Epithelial cell of proximal tubule (primary cell): ENCODE results near the gene TNFAIP2. TPM values are rescaled to one million over a fixed set of nuclear protein-coding genes. Genes with fewer than 3 reads are reported as not detected.

Experiments used
- DNase-seq: peaks from one replicate; pipeline ENCODE4 v3.0.0-alpha.2; 2011; ENCODE audit warnings: low read depth
- H3K4me3 ChIP-seq: 2 replicates; pipeline ENCODE4 v1.5.1; 2011; ENCODE audit warnings: low read depth, mild to moderate bottlenecking, low read length
- total RNA-seq: library from RNA; depleted of rRNA; stranded (reverse); fragments of >200 nt; gene quantifications from 2 replicates; pipeline ENCODE4 v1.2.3, GENCODE V29; 2015
- TF ChIP-seq, protein P1 (sequence below): conservative IDR thresholded peaks from 2 replicates; pipeline ENCODE4 v1.5.1; 2012; ENCODE audit warnings: low read depth, mild to moderate bottlenecking, low read length

Gene TNFAIP2
- total RNA-seq = 58.5 and 155 TPM in 2 replicates

DNA sequence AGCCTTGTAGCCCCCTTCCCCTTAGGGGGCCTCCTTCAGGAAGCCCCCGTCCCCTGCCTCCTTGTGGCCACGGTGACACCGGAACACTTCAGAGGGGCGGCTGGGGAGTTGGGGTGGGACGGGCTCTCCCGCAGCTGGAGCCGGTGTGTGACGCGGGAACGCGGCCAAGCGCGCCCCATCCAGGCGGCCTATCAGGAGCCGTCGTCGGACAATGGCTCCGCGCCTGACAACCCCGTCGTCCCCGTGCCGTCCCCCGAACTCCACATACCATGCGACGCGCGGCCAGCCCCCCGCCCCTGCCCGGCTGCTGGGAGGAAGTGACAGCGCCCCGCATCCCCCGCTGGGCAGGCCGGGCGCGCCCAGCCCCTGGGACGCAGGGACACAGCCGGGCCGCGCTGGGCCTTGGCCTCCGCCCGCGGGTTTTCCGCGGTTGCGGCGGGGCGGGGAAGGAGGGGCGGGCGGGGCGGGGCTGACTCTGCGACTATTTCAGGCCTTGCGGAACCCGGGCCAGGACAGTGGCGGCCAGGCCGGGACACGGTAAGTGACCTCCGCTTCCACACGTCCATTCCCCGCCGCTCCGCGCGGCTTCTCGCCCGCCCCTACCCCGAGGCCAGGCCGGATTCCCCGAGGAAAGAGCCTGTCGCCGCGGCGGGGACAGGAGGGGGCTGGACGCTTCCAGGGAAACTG is at the start of gene TNFAIP2:
Gene TNFAIP2 (plus strand): TSS at position 515 of the 687 bp plus-strand sequence. CDS start 2,997 bp downstream, outside the sequence.
- TF ChIP-seq, protein P1, sequence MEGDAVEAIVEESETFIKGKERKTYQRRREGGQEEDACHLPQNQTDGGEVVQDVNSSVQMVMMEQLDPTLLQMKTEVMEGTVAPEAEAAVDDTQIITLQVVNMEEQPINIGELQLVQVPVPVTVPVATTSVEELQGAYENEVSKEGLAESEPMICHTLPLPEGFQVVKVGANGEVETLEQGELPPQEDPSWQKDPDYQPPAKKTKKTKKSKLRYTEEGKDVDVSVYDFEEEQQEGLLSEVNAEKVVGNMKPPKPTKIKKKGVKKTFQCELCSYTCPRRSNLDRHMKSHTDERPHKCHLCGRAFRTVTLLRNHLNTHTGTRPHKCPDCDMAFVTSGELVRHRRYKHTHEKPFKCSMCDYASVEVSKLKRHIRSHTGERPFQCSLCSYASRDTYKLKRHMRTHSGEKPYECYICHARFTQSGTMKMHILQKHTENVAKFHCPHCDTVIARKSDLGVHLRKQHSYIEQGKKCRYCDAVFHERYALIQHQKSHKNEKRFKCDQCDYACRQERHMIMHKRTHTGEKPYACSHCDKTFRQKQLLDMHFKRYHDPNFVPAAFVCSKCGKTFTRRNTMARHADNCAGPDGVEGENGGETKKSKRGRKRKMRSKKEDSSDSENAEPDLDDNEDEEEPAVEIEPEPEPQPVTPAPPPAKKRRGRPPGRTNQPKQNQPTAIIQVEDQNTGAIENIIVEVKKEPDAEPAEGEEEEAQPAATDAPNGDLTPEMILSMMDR = no peak
- H3K4me3 ChIP-seq = peak within 1 kb of the TSS; percentile 82
- no peak for DNase-seq

DNA sequence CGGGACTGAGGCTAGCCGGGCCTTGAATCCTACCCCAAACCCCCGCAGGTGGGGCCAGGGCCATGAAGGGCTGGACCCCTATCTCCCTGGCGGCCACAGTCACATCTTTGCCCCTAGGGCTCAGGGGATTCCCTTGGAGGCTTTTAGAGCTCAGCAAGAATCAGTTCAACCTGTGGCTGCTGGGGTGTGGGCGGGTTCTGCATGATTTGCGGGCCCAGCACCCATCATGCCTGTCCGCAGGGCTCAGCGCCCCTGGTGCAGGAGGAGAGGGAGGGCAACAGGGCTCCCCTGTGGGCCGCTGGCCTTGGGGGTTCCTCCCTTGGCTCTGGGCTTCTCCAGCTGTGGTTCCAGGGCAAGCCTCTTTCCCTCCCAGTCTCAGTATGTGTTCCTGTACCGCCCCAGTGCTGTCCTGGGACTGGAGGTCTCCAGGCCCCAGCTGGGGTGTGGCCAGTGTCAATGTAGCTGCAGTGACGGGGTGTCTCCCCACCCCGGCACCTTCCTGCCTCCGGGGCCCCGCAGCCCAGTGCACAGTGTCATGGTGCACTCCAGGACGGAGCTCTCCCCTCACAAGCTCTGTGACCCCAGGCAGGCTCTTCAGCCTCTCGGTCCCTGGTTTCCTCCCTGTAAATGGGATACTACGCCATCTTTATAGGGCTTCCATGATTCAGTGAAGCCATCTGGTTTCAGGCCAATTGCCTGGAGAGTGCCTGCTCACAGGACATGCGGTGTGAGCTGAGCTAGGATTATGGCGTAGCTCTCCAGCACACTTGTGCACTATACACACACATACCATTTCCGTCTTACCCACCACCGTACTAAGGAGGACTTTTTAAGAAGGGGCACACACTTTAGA is 49.2 kb upstream of the TNFAIP2 start:
- DNase-seq = no peak
- TF ChIP-seq, protein P1 = no peak
- H3K4me3 ChIP-seq = peak overlapping the region; percentile 16

- no peak for DNase-seq
- TF ChIP-seq, protein P1 = no peak
- peak overlapping the region; percentile 56 for H3K4me3 ChIP-seq
These were observed 48.4 kb upstream of the TNFAIP2 start for GRCh38 chr14:103074729-103075367.

- DNase-seq = no peak
- H3K4me3 ChIP-seq = no peak overlapping the region
- TF ChIP-seq, protein P1 = peak; percentile 76
These were observed 44.9 kb upstream of the TNFAIP2 start for GRCh38 chr14:103078420-103078749.

GRCh38 chr14:103078860-103079587 is 44.2 kb upstream of the TNFAIP2 start:
- DNase-seq = no peak
- no peak overlapping the region for H3K4me3 ChIP-seq
- TF ChIP-seq, protein P1 = no peak

GRCh38 chr14:103081951-103082350 is 41.3 kb upstream of the TNFAIP2 start:
- TF ChIP-seq, protein P1 = no peak
- no peak for DNase-seq
- H3K4me3 ChIP-seq = no peak overlapping the region
